SK-N-SH treated with all-trans-retinoic acid at 6 μM for 48 hours (cell line): ENCODE data around the gene STOML2.
"Not testable (repeated sequence)": the region's sequence is repeated elsewhere in the genome, so short reads cannot be mapped to it uniquely, and the experiment has no call there.

ENCODE experiments used
- ATAC-seq: fragments of 200-7000 bp; cut with Tn5 transposase; 3 replicates; pipeline ENCODE4 v1.9.1; 2020; ENCODE audit warnings: mild to moderate bottlenecking, moderate library complexity
- BACH2 ChIP-seq: fragments of 250-450 bp; sonication (Bioruptor Pico); IDR thresholded peaks from 2 replicates; pipeline ENCODE4 v1.9.0; 2021; ENCODE audit warnings: mild to moderate bottlenecking, borderline replicate concordance
- CSDC2 ChIP-seq: fragments of 250-450 bp; sonication (Bioruptor Pico); IDR thresholded peaks from 2 replicates; pipeline ENCODE4 v1.5.0; 2020; ENCODE audit warnings: mild to moderate bottlenecking, moderate library complexity
- ESRRG ChIP-seq: fragments of 250-450 bp; sonication (Bioruptor Pico); IDR thresholded peaks from 2 replicates; pipeline ENCODE4 v1.6.1; 2021; ENCODE audit warnings: mild to moderate bottlenecking
- GLIS3 ChIP-seq: fragments of 250-450 bp; sonication (Bioruptor Pico); IDR thresholded peaks from 2 replicates; pipeline ENCODE4 v1.5.0; 2020; ENCODE audit warnings: mild to moderate bottlenecking, moderate library complexity
- POU6F1 ChIP-seq: fragments of 250-450 bp; sonication (Bioruptor Pico); IDR thresholded peaks from 2 replicates; pipeline ENCODE4 v1.8.0; 2021; ENCODE audit warnings: low read depth, mild to moderate bottlenecking, moderate library complexity, borderline replicate concordance
- PPARA ChIP-seq: fragments of 250-450 bp; sonication (Bioruptor Pico); IDR thresholded peaks from 2 replicates; pipeline ENCODE4 v1.5.0; 2020; ENCODE audit warnings: mild to moderate bottlenecking, borderline replicate concordance
- RARB ChIP-seq: fragments of 250-450 bp; sonication (Bioruptor Pico); IDR thresholded peaks from 2 replicates; pipeline ENCODE4 v1.8.0; 2021; ENCODE audit warnings: mild to moderate bottlenecking, moderate library complexity
- SNAI2 ChIP-seq: fragments of 250-450 bp; sonication (Bioruptor Pico); IDR thresholded peaks from 2 replicates; pipeline ENCODE4 v1.5.0; 2020; ENCODE audit warnings: mild to moderate bottlenecking, moderate library complexity
- TCF4 ChIP-seq: fragments of 250-450 bp; sonication (Bioruptor Pico); IDR thresholded peaks from 2 replicates; pipeline ENCODE4 v1.8.0; 2021; ENCODE audit warnings: mild to moderate bottlenecking, moderate library complexity, borderline replicate concordance
- TOX ChIP-seq: fragments of 250-450 bp; sonication (Bioruptor Pico); IDR thresholded peaks from 2 replicates; pipeline ENCODE4 v1.8.0; 2021; ENCODE audit warnings: mild to moderate bottlenecking, moderate library complexity, borderline replicate concordance
- TSHZ2 ChIP-seq: fragments of 250-450 bp; sonication (Bioruptor Pico); IDR thresholded peaks from 2 replicates; pipeline ENCODE4 v1.5.0; 2020; ENCODE audit warnings: mild to moderate bottlenecking, moderate library complexity
- ZC3H10 ChIP-seq: fragments of 250-450 bp; sonication (Bioruptor Pico); IDR thresholded peaks from 2 replicates; pipeline ENCODE4 v1.5.1; 2021; ENCODE audit warnings: mild to moderate bottlenecking, moderate library complexity
- ZFP3 ChIP-seq: fragments of 250-450 bp; sonication (Bioruptor Pico); IDR thresholded peaks from 2 replicates; pipeline ENCODE4 v1.5.0; 2020; ENCODE audit warnings: mild to moderate bottlenecking, moderate library complexity
- ZFP30 ChIP-seq: fragments of 450-650 bp; formaldehyde crosslinking; IDR thresholded peaks from 2 replicates; pipeline ENCODE4 v1.5.0; 2022; ENCODE audit warnings: mild to moderate bottlenecking, moderate library complexity
- ZNF565 ChIP-seq: fragments of 450-650 bp; formaldehyde crosslinking; conservative IDR thresholded peaks from 2 replicates; pipeline ENCODE4 v1.5.0; 2020; ENCODE audit warnings: low read depth, mild to moderate bottlenecking, moderate library complexity
- ZNF70 ChIP-seq: fragments of 450-650 bp; formaldehyde crosslinking; IDR thresholded peaks from 2 replicates; pipeline ENCODE4 v1.5.0; 2020; ENCODE audit warnings: mild to moderate bottlenecking, moderate library complexity
- ZNF8 ChIP-seq: fragments of 450-650 bp; formaldehyde crosslinking; IDR thresholded peaks from 2 replicates; pipeline ENCODE4 v1.5.0; 2020; ENCODE audit warnings: mild to moderate bottlenecking, moderate library complexity
- TF ChIP-seq, protein P1 (sequence below): fragments of 250-450 bp; sonication (Bioruptor Pico); IDR thresholded peaks from 2 replicates; pipeline ENCODE4 v1.8.0; 2020; ENCODE audit warnings: mild to moderate bottlenecking, moderate library complexity, borderline replicate concordance
- TF ChIP-seq, protein P2 (sequence below): fragments of 250-450 bp; sonication (Bioruptor Pico); IDR thresholded peaks from 2 replicates; pipeline ENCODE4 v1.5.1; 2020; ENCODE audit warnings: low read depth, mild to moderate bottlenecking, moderate library complexity

The STOML2 gene, protein sequence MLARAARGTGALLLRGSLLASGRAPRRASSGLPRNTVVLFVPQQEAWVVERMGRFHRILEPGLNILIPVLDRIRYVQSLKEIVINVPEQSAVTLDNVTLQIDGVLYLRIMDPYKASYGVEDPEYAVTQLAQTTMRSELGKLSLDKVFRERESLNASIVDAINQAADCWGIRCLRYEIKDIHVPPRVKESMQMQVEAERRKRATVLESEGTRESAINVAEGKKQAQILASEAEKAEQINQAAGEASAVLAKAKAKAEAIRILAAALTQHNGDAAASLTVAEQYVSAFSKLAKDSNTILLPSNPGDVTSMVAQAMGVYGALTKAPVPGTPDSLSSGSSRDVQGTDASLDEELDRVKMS

DNA sequence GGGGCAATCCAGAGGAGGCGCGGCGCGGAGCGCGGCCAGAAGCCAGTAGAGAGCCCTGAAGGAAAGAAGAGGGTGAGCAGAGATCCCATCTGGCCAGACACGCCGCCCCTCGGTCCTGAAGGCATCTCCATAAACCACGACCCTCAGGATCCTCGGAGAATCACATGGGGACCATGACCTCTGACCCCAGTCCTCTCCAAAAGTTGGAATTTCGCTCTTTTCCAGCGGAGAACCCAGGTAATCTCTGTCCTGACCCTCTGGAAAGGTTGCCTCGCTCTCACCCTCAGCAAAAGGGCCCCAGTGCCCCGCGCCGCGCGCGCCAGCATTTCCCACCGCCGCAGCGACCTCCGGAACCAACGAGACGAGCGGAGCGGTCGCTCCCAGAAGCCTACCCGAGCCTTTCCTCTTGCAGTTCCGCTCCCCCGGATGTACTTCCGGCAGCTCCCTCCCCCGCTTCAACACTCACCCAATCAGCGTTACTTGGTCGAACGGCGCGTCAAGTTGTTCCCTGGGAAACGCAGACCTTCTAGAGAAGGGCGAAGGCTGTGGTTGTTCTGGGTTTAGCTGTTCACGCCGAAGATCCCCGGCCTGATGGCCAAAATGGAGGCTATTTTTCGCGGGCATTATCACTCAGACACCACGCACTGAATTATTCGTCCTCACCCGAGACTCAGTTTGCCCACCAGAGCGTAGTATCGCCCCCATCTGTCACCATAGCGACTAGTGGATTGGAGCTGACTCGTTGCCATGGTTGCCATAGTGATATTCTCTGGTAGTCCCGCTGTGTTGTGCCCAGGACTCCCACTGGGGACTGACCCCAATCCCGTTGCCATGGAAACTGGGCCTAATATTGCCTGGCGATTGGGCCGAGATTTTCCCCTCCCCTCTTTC lies at the start of gene STOML2:
STOML2 (minus strand) TSS at position 363 of the 891 bp plus-strand sequence; CDS start at position 326, 37 bp downstream.
- TF ChIP-seq PPARA (CRISPR knock-in tag) (no peak), TSHZ2 (CRISPR knock-in tag) (0 out of 2 replicates have a peak, but pooled peaks have one; percentile 48), ESRRG (CRISPR knock-in tag) (no peak), TOX (CRISPR knock-in tag) (no peak), POU6F1 (CRISPR knock-in tag) (no peak)
- TF ChIP-seq, all 23 proteins: peak for 1
- peak; percentile 99 for ATAC-seq

DNA sequence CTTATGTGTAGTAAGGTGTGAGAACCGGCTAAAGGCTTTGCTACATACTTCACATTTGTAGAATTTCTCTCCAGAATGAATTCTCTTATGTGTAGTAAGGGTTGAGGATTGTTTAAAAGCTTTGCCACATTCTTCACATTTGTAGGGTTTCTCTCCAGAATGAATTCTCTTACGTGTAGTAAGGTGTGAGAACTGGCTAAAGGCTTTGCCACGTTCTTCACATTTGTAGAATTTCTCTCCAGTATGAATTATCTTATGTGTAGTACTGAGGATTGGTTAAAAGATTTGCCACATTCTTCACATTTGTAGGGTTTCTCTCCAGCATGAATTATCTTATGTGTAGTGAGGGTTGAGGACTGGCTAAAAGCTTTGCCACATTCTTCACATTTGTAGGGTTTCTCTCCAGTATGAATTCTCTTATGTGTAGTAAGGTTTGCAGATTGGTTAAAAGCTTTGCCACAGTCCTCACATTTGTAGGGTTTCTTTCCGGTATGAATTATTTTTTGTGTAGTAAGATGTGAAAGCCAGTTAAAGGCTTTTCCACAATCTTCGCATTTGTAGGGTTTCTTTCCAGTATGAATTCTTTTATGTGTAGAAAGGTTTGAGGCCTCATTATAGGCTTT lies 45.1 kb upstream of the STOML2 start:
- not testable (repeated sequence) for ATAC-seq

DNA sequence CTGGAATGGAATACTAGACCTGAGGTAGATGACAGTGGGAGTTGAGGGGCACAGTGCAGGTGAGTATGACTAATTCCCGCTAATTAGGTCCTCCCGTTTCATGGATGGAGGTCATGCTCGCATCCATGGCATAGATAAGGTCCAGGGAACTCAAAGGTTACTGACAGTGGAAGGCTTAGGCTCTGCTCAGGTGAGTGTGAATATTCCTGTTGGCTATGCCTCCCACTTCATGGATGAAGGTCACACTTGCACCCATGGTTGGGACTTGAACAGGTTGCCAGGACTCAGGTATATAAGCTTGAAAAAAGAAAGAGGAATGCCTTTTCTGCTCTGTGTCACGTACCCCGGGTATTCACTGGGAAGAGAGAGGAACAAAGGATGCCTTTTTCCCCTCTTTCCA lies 39.1 kb upstream of the STOML2 start:
- no peak for ATAC-seq

DNA sequence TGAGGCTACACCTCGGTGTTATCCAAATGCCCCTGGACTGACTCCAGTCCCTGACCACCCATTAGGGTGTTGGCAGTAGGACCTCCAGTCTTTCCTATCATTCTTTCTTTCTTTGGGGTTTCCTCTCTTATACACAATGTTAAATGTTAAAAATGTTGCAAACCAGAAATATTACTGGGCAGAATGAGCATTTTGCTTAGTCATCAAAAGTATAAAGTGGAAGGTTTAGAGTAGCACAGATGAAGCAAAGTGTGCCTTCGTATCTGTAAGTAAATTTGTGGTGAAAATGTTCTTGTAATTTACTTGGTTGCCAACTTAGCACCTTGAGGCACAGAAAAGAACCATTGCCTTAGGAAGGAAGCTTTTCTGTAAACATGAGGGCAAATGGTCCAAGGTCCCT lies 37.2 kb upstream of the STOML2 start:
- no peak for TF ChIP-seq ZFP30 (CRISPR knock-in tag)
- TF ChIP-seq, all 23 proteins: peak for 0
- no peak for ATAC-seq

More for the DNA sequence above, 39.1 kb upstream of the STOML2 start:
- no peak for TF ChIP-seq BACH2 (CRISPR knock-in tag)
- TF ChIP-seq, all 23 proteins: peak for 0

GRCh38 chr9:35136866-35137265 lies 33.9 kb upstream of the STOML2 start:
- TF ChIP-seq ZNF70 (CRISPR knock-in tag) (no peak), ZC3H10 (CRISPR knock-in tag) (no peak), ZNF8 (CRISPR knock-in tag) (no peak), GLIS3 (CRISPR knock-in tag) (no peak), ESRRG (CRISPR knock-in tag) (no peak), TSHZ2 (CRISPR knock-in tag) (no peak), ZNF565 (no peak), ZFP30 (CRISPR knock-in tag) (no peak), POU6F1 (CRISPR knock-in tag) (no peak), SNAI2 (CRISPR knock-in tag) (no peak), ZFP3 (CRISPR knock-in tag) (no peak), TOX (CRISPR knock-in tag) (no peak), CSDC2 (CRISPR knock-in tag) (no peak), TCF4 (CRISPR knock-in tag) (no peak), RARB (CRISPR knock-in tag) (no peak)
- TF ChIP-seq, protein P1, sequence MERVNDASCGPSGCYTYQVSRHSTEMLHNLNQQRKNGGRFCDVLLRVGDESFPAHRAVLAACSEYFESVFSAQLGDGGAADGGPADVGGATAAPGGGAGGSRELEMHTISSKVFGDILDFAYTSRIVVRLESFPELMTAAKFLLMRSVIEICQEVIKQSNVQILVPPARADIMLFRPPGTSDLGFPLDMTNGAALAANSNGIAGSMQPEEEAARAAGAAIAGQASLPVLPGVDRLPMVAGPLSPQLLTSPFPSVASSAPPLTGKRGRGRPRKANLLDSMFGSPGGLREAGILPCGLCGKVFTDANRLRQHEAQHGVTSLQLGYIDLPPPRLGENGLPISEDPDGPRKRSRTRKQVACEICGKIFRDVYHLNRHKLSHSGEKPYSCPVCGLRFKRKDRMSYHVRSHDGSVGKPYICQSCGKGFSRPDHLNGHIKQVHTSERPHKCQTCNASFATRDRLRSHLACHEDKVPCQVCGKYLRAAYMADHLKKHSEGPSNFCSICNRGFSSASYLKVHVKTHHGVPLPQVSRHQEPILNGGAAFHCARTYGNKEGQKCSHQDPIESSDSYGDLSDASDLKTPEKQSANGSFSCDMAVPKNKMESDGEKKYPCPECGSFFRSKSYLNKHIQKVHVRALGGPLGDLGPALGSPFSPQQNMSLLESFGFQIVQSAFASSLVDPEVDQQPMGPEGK (CRISPR knock-in tag), result no peak
- TF ChIP-seq, protein P2, sequence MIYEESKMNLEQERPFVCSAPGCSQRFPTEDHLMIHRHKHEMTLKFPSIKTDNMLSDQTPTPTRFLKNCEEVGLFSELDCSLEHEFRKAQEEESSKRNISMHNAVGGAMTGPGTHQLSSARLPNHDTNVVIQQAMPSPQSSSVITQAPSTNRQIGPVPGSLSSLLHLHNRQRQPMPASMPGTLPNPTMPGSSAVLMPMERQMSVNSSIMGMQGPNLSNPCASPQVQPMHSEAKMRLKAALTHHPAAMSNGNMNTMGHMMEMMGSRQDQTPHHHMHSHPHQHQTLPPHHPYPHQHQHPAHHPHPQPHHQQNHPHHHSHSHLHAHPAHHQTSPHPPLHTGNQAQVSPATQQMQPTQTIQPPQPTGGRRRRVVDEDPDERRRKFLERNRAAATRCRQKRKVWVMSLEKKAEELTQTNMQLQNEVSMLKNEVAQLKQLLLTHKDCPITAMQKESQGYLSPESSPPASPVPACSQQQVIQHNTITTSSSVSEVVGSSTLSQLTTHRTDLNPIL, result no peak
- no peak for ATAC-seq
